ENCODE measurements around the gene IGFBP3. TPM values are rescaled to one million over a fixed set of nuclear protein-coding genes. Genes with fewer than 3 reads are reported as not detected.

Gene IGFBP3
- total RNA-seq, 1 experiment from 2014 or later, result 4.1 TPM

DNA sequence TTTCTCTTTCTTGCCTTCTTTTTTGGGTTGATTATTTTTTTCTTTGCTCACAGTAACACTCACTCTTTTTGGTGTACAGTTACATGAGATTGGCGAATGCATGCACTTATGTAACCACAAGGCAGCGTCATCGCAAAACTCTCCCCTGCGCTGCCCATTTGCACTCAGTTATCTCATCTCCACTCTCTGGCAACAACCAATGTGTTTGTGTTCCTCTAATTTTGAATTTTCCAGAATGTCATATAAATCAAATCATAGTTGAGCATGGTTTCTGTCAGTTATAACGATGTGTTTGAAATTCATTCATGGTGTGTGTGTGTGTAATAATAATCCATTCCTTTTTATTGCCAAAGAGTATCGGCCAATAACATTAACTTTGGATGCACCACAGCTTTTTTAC lies 23.0 kb upstream of the IGFBP3 start:
- ATAC-seq (no peak), DNase-seq (ENCODE audit: low read depth, low spot score) (no peak)
- H3K36me3 ChIP-seq (ENCODE audit: control insufficient read depth in 1 of 2, insufficient read depth in 2 of 2, low read length in 2 of 2), result no peaks in the 10 kb centered on the region
- H3K79me2 ChIP-seq (ENCODE audit: insufficient read depth, low read length), result no peaks in the 10 kb centered on the region
- intact Hi-C loops (cut with micrococcal nuclease), result no loop called here
- POLR2A ChIA-PET, result no interaction called here
- RAD21 ChIA-PET (ENCODE audit: low non-redundant PET in 1 of 2, low total read pairs in 2 of 2, uncharacterized antibody in 2 of 2, unreplicated experiment in 2 of 2), result no interaction called here
- no peak overlapping the region for H3K9ac ChIP-seq (ENCODE audit: low read length)
- peak overlapping the region; percentile 26 for H2AFZ ChIP-seq (ENCODE audit: low read depth, low read length, poor library complexity, severe bottlenecking)
- no TSS peak for BruUV-seq (replicated peaks)
- H3K4me1 ChIP-seq (ENCODE audit: control insufficient read depth in 1 of 2, insufficient read depth in 2 of 2, low read length in 2 of 2), result no peaks in the 10 kb centered on the region
- CTCF ChIA-PET, result no interaction called here
- H3K27me3 ChIP-seq (ENCODE audit: insufficient read depth, low read length), result no peaks in the 10 kb centered on the region
- H3K9me2 ChIP-seq (ENCODE audit: insufficient read depth), result no peaks in the 10 kb centered on the region
- TF ChIP-seq ZFX (IDR thresholded peaks at IDR 0.05) (no peak), CEBPB (IDR thresholded peaks at IDR 0.05; ENCODE audit: low read depth) (no peak), TCF7L2 (IDR thresholded peaks at IDR 0.05; ENCODE audit: borderline replicate concordance, extremely low read depth, insufficient read depth, insufficient read length) (no peak), POLR2A (IDR thresholded peaks at IDR 0.05; ENCODE audit: borderline replicate concordance, extremely low read depth, insufficient read depth, insufficient read length) (no peak), ELF1 (IDR thresholded peaks at IDR 0.05; ENCODE audit: borderline replicate concordance, low read depth) (no peak), YY1 (IDR thresholded peaks at IDR 0.05; ENCODE audit: extremely low read depth, insufficient replicate concordance, low read depth, low read length) (no peak), RAD21 (IDR thresholded peaks at IDR 0.05; ENCODE audit: low read depth) (no peak), EZH2phosphoT487 (IDR thresholded peaks at IDR 0.05; ENCODE audit: borderline replicate concordance) (no peak), ZNF274 (IDR thresholded peaks at IDR 0.05; ENCODE audit: low read depth, low read length) (no peak), JUND (IDR thresholded peaks at IDR 0.05) (no peak), EGR1 (IDR thresholded peaks at IDR 0.05; ENCODE audit: low read depth) (no peak), SIN3A (IDR thresholded peaks at IDR 0.05; ENCODE audit: low read depth) (no peak), EZH2 (IDR thresholded peaks at IDR 0.05) (no peak)
- TF ChIP-seq, protein P1, sequence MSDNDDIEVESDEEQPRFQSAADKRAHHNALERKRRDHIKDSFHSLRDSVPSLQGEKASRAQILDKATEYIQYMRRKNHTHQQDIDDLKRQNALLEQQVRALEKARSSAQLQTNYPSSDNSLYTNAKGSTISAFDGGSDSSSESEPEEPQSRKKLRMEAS (IDR thresholded peaks at IDR 0.05), result no peak
- TF ChIP-seq, protein P2, sequence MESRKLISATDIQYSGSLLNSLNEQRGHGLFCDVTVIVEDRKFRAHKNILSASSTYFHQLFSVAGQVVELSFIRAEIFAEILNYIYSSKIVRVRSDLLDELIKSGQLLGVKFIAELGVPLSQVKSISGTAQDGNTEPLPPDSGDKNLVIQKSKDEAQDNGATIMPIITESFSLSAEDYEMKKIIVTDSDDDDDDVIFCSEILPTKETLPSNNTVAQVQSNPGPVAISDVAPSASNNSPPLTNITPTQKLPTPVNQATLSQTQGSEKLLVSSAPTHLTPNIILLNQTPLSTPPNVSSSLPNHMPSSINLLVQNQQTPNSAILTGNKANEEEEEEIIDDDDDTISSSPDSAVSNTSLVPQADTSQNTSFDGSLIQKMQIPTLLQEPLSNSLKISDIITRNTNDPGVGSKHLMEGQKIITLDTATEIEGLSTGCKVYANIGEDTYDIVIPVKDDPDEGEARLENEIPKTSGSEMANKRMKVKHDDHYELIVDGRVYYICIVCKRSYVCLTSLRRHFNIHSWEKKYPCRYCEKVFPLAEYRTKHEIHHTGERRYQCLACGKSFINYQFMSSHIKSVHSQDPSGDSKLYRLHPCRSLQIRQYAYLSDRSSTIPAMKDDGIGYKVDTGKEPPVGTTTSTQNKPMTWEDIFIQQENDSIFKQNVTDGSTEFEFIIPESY (IDR thresholded peaks at IDR 0.05; ENCODE audit: extremely low read depth, insufficient replicate concordance, low read length), result no peak
- H3K4me3 ChIP-seq (replicated peaks in 1 of 2; ENCODE audit: low read depth in 1 of 2, low read length in 2 of 2), result no peak overlapping the region
- no peaks in the 10 kb centered on the region for H4K20me1 ChIP-seq (ENCODE audit: insufficient read depth)
- no peak overlapping the region for H3K4me2 ChIP-seq (ENCODE audit: low read length)
- H3K27ac ChIP-seq (ENCODE audit: low read depth, low read length), result no peak overlapping the region
- H3K9me3 ChIP-seq (ENCODE audit: control insufficient read depth in 1 of 2, insufficient read depth in 1 of 2, low read depth in 1 of 2, low read length in 2 of 2), result no peaks in the 10 kb centered on the region

Data from HCT116 (cell line).